Mesenteric fat pad (tissue), 1 donor: Measurements from ENCODE around the gene CHRFAM7A. TPM values are rescaled to one million over a fixed set of nuclear protein-coding genes. Genes with fewer than 3 reads are reported as not detected.
"Not testable (repeated sequence)": the region's sequence is repeated elsewhere in the genome, so short reads cannot be mapped to it uniquely, and the experiment has no call there.

ENCODE experiments used
- DNase-seq: peaks from one replicate; pipeline ENCODE4 v3.0.0-alpha.2; 2020; ENCODE audit warnings: low spot score
- long read RNA-seq: library from polyadenylated mRNA; unstranded; transcript quantifications from one replicate; pipeline ENCODE4 v2.0.0, GENCODE V29; 2020
- total RNA-seq: library from RNA; stranded (reverse); fragmentation: NEBNext Ultra II Directional; extraction: Animal tissue kit (Norgen Biotek cat#: 25700); gene quantifications from one replicate; pipeline ENCODE4 v1.2.1, GENCODE V29; 2021
- donor health status: DM: yes; HTN: yes; CAD: no.

Gene CHRFAM7A
- total RNA-seq: 3.5 TPM
- long read RNA-seq, full-length matches to known transcripts: 3 of 3 reads
- long read RNA-seq, partial matches to known transcripts: 0 of 3 reads
- long read RNA-seq, other reads (novel, unspliced or antisense): 0 of 3 reads

DNA sequence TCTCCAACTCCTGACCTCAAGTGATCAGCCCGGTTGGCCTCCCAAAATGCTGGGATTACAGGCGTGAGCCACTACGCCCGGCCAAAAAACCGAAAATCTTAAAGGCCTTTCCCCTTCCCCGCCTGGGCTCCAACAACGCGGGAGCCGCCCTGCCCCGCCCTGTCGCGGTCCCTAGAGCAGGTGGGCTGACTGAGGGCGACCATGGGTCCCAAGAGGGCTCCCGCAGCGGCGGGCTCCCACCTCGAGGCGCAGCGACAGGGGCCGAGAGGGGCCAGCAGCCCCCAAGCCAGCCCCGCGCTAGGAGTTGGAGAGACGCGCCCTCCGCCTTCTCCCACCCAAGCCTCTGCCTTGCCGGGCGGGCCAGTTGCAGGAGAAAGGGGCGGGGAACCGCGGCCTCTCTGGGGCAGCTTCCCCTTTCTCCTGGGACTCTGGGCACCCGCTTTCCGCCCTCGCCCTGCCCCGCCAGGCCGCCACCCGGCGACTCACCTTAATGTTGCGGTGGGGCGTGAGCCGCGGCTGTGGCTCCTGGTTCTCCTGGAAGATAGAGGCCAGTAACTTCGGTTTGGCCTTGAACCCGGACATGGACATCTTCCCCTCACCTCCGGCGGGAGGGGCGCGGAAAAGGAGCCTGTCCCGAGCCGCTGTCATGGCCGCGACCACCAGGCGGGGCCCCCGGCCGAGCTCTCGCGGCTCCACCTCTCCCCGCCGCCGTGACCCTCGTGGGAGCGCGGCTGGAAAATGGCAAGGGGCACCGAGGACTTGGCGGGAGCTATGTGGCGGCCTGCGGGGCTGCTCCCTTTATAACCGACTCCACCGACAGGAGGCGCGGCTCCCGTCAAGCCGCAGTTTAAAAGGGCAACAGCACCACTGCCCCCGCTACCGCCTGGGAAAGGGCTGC lies at the start of gene CHRFAM7A:
TSS of gene CHRFAM7A (minus strand) at position 775 of the 898 bp plus-strand sequence. CDS start 10,189 bp downstream, outside the sequence.
- peak; percentile 1 for DNase-seq

- not testable (repeated sequence) for DNase-seq
Observed at GRCh38 chr15:30438348-30438747, 45.0 kb upstream of the CHRFAM7A start.

DNA sequence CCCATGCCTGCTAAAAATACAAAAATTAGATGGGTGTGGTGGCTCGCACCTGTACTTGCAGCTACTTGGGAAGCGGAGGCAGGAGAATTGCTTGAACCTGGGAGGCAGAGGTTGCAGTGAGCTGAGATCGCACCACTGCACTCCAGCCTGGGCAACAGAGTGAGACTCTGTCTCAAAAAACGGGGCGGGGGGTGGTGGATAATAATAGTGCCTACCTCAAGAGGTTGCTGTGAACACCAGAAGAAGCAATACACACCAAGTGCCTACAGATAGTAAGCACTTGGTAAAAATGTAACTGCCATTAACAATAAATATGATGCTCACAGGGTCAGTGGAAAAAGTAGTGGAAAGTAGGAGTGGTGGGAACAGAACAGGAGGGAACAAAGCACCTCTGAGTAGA lies 42.5 kb upstream of the CHRFAM7A start:
- DNase-seq: peak; percentile 60

- DNase-seq: not testable (repeated sequence)
Observed at GRCh38 chr15:30420723-30421122, 27.4 kb upstream of the CHRFAM7A start.

- not testable (repeated sequence) for DNase-seq
Observed at GRCh38 chr15:30414160-30414559, 20.8 kb upstream of the CHRFAM7A start, which contains the start of gene GOLGA8R. GOLGA8R (minus strand) TSS chr15:30414260; CDS start chr15:30414162, 98 bp downstream.

- DNase-seq: peak; percentile 47
Observed at GRCh38 chr15:30407636-30408035, 14.3 kb upstream of the CHRFAM7A start.

- not testable (repeated sequence) for DNase-seq
Observed at GRCh38 chr15:30398988-30399387, 5.6 kb upstream of the CHRFAM7A start.

DNA sequence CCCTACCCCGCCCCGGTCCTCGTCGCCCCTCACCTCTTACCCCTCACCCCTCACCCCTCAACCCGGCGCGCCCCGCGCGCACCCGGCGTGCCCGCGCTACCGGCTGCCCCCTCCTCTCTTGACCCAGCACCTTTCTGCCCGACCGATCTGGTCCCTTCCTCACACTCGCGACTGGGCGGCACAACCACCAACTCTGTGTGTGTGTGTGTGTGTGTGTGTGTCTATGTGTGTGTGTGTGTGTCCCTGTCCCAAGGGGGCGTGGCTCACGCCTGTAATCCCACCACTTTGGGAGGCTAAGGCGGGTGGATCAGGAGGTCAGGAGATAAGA lies 288 bp upstream of the CHRFAM7A start:
- DNase-seq: not testable (repeated sequence)

DNA sequence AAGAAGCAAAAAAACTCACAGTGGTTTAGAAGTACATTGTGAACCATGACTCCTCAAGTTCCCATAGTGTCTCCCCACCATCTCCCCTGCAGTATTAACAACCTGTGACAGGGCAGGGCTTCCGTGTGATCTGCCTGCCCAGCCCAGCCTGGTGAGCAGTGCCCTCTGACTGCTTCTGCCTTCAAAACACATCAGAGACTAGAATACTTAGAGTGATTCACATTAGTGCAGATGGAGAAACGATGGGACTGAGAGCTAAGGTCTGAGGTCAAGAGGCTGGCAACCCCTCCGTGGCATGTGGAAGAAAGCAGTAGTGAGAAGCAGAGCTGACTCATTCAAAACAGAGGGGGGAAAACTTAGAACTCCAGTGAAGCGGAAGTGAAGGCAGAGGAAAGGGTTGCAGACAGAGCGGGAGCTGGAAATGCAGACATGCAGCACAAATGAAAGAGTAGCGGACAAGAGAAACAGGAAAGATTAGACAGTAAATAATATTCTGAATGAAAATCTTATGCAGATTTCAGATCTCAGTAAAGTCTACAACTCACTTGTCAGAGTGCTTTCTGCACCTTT lies 6.9 kb downstream of the CHRFAM7A start:
- DNase-seq: not testable (repeated sequence)

GRCh38 chr15:30377082-30377413 lies 16.3 kb downstream of the CHRFAM7A start:
- not testable (repeated sequence) for DNase-seq

GRCh38 chr15:30376375-30377081 lies 16.8 kb downstream of the CHRFAM7A start:
- not testable (repeated sequence) for DNase-seq

GRCh38 chr15:30375872-30376271 lies 17.5 kb downstream of the CHRFAM7A start:
- peak; percentile 41 for DNase-seq

DNA sequence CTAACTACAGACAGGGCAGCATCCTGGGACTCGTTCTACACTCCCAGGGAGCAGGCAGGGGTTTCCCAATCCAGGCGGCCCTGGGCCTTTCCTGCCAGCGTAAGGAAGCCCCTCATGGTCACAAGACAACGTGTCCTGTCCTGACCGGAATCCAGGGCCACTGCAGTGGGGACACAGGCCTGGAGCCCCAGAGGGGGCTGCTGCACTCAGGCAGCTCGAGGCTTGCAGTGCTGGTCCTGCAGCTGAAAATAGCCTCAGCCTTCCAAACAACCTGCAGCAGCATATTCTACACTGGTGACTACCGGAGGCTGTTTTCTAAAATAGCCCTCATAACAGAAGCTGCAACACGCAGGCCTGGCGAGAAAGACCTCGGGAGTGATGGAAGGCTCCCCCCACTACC lies 18.5 kb downstream of the CHRFAM7A start:
- DNase-seq: not testable (repeated sequence)

- not testable (repeated sequence) for DNase-seq
Observed at GRCh38 chr15:30368271-30368670, 25.1 kb downstream of the CHRFAM7A start.

DNA sequence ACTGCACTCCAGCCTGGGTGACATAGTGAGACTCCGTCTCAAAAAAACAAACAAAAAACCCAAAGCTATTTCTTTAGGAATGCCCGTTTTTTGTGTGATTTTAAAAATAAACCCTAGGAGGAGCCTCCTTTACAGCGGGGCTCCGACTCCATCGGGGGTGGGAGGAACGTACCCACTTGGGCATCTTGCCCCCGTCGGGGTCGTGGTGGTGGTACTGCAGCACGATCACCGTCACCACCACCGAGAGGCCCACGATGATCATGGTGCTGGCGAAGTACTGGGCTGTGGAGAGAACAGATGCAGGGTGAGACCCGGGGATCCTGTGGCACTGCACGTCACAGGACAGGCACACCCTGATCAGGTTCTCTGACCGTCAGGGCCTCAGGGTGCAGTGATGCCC lies 26.1 kb downstream of the CHRFAM7A start:
- DNase-seq: peak; percentile 33

- not testable (repeated sequence) for DNase-seq
Observed at GRCh38 chr15:30361404-30361803, 31.9 kb downstream of the CHRFAM7A start.

DNA sequence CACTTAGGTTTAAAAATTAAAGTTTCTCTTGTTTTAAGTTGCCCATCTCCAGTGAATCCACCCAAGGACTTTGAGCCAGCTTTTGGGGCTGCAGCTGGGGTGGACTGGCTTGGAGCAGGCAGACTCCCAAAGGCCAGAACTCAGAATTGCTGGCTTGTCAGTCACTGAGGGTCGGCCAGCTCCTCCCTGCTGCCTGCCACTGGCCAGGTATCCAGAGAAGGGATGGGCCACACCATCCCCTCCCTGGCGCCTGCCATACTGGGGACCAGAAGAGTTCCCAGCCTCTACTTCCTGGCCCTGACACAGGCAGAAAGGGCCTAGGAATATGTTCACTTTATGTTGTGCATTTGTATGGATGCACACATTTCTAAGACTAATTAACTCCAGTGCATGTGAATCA lies 32.4 kb downstream of the CHRFAM7A start:
- DNase-seq: not testable (repeated sequence)

DNA sequence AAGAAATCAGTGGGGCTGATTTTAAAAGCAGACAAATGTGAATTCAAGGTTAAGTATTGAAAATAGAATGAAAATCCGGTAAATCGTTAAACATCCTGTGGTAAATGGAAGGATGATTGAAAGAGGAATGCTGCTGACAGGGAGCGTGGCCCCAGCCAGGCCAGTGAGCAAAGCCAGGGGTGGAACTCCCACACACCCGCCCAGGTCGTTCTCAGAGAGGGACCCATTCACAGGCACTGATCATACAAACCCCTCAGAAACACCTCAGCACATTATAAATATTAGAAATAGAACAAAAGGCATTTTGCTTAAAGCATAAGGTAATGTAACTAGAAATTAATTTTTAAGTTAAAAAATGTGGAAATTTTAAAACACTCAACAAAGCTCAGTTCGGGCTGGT lies 38.3 kb downstream of the CHRFAM7A start:
- peak; percentile 65 for DNase-seq

DNA sequence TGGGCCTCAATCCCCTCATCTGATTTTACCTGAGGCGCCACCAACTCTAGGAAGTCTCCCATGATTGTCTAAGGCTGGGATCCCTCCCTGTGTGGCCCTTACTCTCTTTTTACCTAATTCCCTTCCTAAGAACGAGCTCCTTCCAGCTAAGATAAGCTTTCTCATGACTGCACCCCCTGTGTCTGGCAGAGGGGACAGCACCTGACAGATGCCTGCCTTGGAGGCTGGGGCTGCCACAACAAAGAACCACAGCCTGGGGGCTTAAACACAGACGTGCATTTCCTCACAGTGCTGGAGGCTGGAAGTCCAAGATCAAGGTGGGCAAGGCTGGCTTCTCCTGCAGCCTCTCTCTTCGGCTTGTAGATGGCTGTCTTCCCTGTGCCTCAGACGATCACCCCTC lies 43.5 kb downstream of the CHRFAM7A start:
- DNase-seq: not testable (repeated sequence)

- not testable (repeated sequence) for DNase-seq
Observed at GRCh38 chr15:30336584-30336983, 56.8 kb downstream of the CHRFAM7A start.

DNA sequence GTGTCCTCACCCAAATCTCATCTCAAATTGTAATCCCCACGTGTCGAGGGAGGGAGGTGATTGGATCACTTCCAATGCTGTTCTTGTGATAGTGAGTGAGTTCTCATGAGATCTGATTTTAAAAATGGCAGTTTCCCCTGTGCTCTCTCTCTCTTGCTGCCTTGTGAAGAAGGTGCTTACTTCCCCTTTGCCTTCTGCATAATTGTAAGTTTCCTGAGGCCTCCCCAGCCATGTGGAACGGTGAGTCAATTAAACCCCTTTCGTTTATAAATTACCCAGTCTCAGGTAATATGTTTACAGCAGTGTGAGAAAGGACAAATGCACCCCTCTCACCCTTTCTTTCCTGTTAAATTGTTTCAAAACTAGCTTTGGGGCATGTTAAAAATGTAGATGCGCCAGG lies 59.2 kb downstream of the CHRFAM7A start:
- DNase-seq: not testable (repeated sequence)

DNA sequence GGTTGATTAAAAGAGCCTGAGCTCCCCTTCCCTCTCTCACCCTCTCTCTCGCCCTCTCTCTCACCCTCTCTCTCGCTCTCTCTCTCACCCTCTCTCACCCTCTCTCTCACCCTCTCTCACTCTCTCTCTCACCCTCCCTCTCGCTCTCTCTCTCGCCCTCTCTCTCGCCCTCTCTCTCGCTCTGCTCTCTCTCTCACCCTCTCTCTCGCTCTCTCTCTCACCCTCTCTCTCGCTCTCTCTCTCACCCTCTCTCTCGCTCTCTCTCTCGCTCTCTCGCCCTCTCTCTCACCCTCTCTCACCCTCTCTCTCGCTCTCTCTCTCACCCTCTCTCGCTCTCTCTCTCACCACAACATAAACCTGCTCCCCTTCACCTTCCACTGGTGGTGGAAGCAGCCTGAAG lies 67.2 kb downstream of the CHRFAM7A start:
- not testable (repeated sequence) for DNase-seq
